Kidney capillary endothelial cell (primary cell): ENCODE results near the gene NFE2.
"Not testable (repeated sequence)": the region's sequence is repeated elsewhere in the genome, so short reads cannot be mapped to it uniquely, and the experiment has no call there.

ENCODE experiments used
- DNase-seq: peaks from one replicate; pipeline ENCODE4 v3.0.0-alpha.2; 2018; ENCODE audit warnings: low spot score

NFE2 gene

DNA sequence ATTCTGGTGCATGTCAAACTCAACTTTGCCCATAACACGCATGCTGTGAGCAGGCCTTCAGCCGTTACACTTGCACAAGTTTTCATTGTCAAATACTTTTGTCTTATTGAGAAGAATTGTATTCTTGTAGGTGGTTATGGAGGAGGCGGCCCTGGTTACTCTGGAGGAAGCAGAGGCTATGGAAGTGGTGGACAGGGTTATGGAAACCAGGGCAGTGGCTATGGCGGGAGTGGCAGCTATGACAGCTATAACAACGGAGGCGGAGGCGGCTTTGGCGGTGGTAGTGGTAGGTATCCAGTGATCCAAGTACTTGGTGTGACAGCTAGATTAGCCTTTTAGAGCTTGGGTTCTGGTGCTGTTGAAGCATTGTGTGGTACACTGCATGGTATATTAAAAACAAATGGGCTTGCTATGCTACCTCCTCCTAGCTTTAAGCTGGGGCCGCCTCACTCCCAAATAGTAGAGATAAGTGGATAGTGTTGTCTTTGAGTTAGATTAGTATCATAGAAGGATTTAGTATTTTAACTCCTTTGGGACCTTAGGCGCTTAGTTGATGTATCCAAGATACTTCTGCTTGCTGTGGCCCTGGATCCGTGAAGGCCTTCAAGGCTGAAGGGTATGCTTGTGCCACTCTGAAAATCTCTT lies 17.7 kb downstream of the NFE2 start:
- no peak for DNase-seq

DNA sequence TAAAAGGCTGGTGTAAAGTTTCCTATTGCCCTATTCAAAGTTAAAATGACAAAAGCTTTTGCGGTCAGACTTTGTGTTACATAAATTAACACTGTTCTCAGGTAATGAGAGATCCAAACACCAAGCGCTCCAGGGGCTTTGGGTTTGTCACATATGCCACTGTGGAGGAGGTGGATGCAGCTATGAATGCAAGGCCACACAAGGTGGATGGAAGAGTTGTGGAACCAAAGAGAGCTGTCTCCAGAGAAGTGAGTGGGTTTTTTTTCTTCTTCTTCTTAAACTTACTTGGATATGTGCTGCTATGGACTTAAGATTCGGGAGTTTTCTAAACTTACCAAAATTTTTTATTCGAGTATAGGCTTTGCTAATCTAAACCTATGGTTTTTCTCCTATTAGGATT lies 19.1 kb downstream of the NFE2 start:
- not testable (repeated sequence) for DNase-seq

DNA sequence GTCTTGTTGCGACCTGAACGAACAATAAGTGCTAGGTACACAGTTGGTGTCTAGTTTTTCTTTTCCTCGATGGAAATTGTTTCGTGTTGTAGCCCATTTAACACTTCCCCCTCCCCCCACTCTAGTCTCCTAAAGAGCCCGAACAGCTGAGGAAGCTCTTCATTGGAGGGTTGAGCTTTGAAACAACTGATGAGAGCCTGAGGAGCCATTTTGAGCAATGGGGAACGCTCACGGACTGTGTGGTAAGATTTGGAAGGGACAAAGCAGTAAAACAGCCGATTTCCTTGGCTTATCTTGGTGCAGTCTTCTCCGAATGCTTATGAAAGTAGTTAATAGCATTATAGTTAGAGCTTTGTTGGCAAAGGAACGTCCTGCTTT lies 19.6 kb downstream of the NFE2 start:
- not testable (repeated sequence) for DNase-seq

GRCh38 chr12:54280468-54281260 lies 20.2 kb downstream of the NFE2 start, which contains the start of gene HNRNPA1:
Gene HNRNPA1, plus strand, starts transcription at chr12:54280726. Its CDS starts 82 bp downstream, at chr12:54280808.
- peak; percentile 100 for DNase-seq

GRCh38 chr12:54279632-54280467 lies 21.0 kb downstream of the NFE2 start, which contains the start of gene CBX5:
Gene CBX5, minus strand, starts transcription at chr12:54280122. Its CDS starts 22,472 bp downstream, at chr12:54257650.
- peak; percentile 98 for DNase-seq

DNA sequence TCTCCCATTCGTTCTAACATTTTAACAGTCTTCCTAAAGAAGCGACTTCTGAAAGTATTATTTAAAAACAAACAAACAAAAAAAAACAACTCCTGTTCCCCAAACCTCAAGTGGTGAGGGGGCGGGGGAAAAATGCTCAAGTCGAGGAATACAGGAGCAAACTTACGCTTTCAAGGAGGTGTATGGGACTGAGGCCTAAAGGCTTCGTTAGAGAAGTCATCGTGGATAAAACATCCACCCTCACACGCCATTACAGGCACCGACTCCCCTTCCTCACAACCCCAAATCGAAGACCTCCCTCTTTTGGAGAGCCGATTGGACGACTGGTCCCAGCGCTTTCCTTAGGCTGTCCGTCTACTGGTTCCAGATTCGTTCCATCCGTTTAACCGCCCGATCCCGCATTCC lies 21.6 kb downstream of the NFE2 start:
- DNase-seq = no peak

GRCh38 chr12:54277823-54278276 lies 23.0 kb downstream of the NFE2 start:
- DNase-seq = no peak

GRCh38 chr12:54276368-54276767 lies 24.4 kb downstream of the NFE2 start:
- DNase-seq = no peak

- DNase-seq = no peak
Observed at GRCh38 chr12:54273981-54274380, 26.8 kb downstream of the NFE2 start.

- DNase-seq = no peak
Observed at GRCh38 chr12:54272214-54272613, 28.6 kb downstream of the NFE2 start.

- DNase-seq = no peak
Observed at GRCh38 chr12:54270345-54270744, 30.5 kb downstream of the NFE2 start.

DNA sequence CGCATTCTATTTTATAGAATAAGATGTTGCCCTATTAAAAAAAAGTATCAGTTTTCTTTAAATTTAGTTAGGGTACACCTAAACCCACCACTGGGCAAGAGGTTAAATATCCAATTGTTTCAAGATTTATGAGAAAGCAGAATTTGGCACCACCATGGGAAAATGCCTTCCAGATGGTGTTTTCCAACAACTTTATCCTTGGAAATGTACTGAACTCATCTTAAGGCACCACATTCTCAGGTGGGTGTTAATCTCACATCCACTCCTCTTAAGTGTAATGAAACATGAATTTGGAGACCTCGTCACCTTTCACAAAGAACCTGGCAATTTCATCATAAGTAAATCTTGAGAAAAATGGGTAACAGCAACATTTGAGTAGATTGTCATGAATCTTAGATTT lies 34.0 kb downstream of the NFE2 start:
- DNase-seq = no peak

DNA sequence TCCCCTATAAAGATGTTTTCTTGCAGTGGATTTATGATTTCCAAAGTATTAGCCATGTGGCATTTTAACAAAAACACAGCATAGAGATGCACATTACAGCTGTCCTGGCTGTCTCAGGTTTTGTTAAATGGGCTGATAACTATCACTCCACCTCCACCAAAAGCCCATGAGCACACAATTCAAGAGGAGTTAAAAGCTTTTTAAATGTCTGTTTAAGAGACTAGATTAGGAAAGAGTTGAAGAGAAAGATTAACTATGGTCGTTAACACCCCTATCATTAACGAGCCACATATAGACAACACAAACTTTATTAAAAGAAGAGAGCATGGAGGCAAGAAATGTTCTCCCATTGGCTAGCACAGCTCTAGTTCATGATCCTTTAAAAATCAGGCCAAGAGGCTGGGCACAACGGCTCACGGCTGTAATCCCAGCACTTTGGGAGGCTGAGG lies 35.4 kb downstream of the NFE2 start:
- no peak for DNase-seq

GRCh38 chr12:54262403-54262925 lies 38.4 kb downstream of the NFE2 start:
- DNase-seq = no peak

- no peak for DNase-seq
Observed at GRCh38 chr12:54261815-54262402, 38.9 kb downstream of the NFE2 start.

DNA sequence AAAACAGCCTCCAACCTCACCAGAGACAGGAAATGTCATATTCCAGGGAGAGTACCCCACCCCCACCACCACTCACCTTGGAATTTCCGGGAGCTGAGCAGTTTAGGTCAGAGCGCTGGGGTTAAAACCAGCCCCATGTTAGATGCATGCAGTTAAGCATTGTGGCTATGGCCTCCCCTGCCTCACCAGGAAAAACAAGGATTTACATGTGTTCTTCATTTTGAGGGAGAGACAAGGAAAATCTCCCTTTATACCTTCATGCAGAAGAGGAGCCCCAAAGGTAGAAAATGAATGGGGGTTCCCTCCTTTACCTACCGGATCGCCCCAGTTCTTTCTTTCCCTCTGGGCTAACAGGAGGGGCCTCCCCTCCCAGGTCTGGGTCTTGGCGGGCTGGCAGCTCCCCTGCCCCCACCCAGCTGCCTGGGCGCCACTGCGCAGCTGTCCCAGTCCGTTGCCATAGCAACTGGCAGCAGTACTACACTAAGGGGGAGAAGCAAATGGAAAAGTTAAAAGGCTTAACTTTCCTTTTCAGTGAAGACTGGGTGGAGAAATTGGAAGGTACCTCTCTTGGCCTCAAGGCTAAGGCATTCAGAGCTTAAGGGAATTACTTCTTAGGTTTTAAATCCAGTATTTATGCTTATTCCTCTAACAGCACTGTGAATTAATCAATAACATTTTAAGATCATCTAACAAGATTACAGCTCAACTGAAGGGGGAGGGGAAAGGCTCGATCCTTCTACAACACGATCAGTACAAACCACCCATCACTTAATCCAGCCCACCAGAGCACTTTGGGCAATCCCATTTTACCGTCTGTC lies 41.4 kb downstream of the NFE2 start:
- peak; percentile 83 for DNase-seq

GRCh38 chr12:54258201-54258681 lies 42.6 kb downstream of the NFE2 start:
- DNase-seq = no peak

DNA sequence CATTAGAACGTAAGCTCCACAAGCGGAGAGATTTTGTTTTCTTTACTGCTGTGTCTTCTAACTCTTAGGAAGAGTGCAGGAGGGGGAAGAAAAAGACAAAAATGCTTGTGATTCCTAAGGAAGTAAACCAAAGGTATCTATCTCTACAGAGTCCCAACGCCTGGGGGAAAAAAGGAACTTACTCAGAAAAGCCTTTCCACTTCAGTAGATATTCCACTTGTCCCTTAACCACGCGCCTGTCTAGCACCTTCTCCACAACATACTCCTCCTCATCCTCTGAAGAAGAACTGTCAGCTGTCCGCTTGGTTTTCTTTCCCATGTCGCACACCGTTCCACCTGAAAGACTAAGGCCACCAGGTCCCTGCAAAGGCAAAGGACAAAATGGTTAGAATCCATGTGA lies 43.5 kb downstream of the NFE2 start:
- DNase-seq = no peak

DNA sequence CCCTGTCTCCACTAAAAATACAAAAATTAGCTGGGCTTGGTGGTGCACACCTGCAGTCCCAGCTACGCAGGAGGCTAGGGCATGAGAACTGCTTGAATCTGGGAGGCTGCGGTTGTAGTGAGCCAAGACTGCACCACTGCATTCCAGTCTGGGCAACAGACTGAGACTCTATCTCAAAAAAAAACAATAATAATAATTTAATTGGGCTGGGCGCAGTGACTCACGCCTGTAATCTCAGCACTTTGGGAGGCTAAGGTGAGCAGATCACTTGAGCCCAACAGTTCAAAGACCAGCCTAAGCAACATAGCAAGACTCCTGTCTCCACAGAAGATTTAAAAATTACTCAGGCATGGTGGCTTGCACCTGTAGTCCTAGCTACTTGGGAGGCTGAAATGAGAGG lies 47.6 kb downstream of the NFE2 start:
- DNase-seq = no peak

DNA sequence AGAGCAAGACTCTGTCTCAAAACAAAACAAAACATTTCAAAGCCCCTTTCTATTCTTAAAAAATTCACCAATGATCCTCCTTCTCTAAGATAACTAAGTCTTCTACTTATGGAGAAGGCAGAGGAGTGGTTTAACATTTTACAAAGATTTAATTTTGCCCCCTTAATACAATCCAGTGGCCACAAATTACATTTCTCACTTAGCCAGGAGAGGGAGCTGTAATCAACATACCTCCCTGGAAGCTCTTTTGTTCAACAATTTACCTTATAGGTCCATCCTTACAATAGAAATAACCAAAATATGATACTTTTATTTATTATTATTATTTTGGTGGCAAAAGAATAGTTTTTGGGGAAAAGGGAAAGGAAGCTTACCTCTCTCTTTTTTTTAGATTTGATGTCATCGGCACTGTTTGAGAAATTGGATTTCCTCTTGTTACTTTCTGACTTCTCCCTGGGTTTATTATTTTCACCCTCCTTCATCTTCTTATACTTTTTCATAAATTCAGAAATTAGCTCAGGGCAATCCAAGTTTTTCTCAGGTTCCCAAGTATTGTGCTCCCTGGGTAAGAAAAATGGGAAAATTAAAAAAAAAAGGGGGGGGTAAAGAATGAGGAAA lies 49.0 kb downstream of the NFE2 start:
- peak; percentile 40 for DNase-seq
